Karpas-422 (cell line): ENCODE measurements around the gene PNPLA5. TPM values are rescaled to one million over a fixed set of nuclear protein-coding genes. Genes with fewer than 3 reads are reported as not detected.
"Not testable (repeated sequence)": the region's sequence is repeated elsewhere in the genome, so short reads cannot be mapped to it uniquely, and the experiment has no call there.

Experiments
- DNase-seq: peaks from one replicate; pipeline ENCODE4 v3.0.0-alpha.2; 2015
- H2AFZ ChIP-seq: fragments of 200-600 bp; sonication (generic); 2 replicates; pipeline ENCODE4 v1.6.1; 2014; ENCODE audit warnings: antibody characterized with exemption, low read length, mixed read lengths
- H3K27ac ChIP-seq: fragments of 200-600 bp; sonication (generic); 2 replicates; pipeline ENCODE4 v1.5.1; 2014; ENCODE audit warnings: mild to moderate bottlenecking, low read length, moderate library complexity
- H3K27me3 ChIP-seq: fragments of 200-600 bp; sonication (generic); 2 replicates; pipeline ENCODE4 v1.6.1; 2014; ENCODE audit warnings: low read length, mixed read lengths
- H3K36me3 ChIP-seq: fragments of 200-600 bp; sonication (generic); 2 replicates; pipeline ENCODE4 v1.6.1; 2014; ENCODE audit warnings: low read length, mixed read lengths; ENCODE audit not compliant: insufficient read depth
- H3K4me1 ChIP-seq: fragments of 200-600 bp; sonication (generic); 2 replicates; pipeline ENCODE4 v1.6.1; 2014; ENCODE audit warnings: mild to moderate bottlenecking, low read length, mixed read lengths
- H3K4me2 ChIP-seq: fragments of 200-600 bp; sonication (generic); 2 replicates; pipeline ENCODE4 v1.6.1; 2014; ENCODE audit warnings: low read length, low read depth, mild to moderate bottlenecking; ENCODE audit not compliant: poor library complexity, severe bottlenecking
- H3K4me3 ChIP-seq: fragments of 200-600 bp; sonication (generic); 2 replicates; pipeline ENCODE4 v1.5.1; 2014; ENCODE audit warnings: mild to moderate bottlenecking, antibody characterized with exemption, low read length, mixed read lengths
- H3K79me2 ChIP-seq: fragments of 200-600 bp; sonication (generic); 2 replicates; pipeline ENCODE4 v1.6.1; 2014; ENCODE audit warnings: mild to moderate bottlenecking, low read length, mixed read lengths
- H3K9ac ChIP-seq: fragments of 200-600 bp; sonication (generic); 2 replicates; pipeline ENCODE4 v1.6.0; 2014; ENCODE audit warnings: low read length
- H3K9me2 ChIP-seq: fragments of 200-600 bp; sonication (generic), shearing (Covaris generic); replicated peaks from 2 replicates; pipeline ENCODE4 v1.6.0; 2014; ENCODE audit warnings: mild to moderate bottlenecking, low read length, moderate library complexity; ENCODE audit not compliant: insufficient read depth
- H3K9me3 ChIP-seq: fragments of 300-700, 200-600 bp; sonication (generic); 2 replicates; pipeline ENCODE4 v1.6.1; 2014; ENCODE audit warnings: low read length, mixed read lengths
- H4K20me1 ChIP-seq: fragments of 200-600 bp; sonication (generic); 2 replicates; pipeline ENCODE4 v1.6.1; 2014; ENCODE audit warnings: mild to moderate bottlenecking, antibody characterized with exemption, low read length, low read depth; ENCODE audit not compliant: insufficient read depth
- total RNA-seq: library from RNA; depleted of rRNA; stranded (reverse); fragments of >200 nt; shearing (Covaris generic); gene quantifications from 2 replicates; pipeline ENCODE4 v1.2.3, GENCODE V29; 2014; ENCODE audit warnings: low replicate concordance

The PNPLA5 gene
- total RNA-seq, 1 experiment from 2014 or later: not detected

DNA sequence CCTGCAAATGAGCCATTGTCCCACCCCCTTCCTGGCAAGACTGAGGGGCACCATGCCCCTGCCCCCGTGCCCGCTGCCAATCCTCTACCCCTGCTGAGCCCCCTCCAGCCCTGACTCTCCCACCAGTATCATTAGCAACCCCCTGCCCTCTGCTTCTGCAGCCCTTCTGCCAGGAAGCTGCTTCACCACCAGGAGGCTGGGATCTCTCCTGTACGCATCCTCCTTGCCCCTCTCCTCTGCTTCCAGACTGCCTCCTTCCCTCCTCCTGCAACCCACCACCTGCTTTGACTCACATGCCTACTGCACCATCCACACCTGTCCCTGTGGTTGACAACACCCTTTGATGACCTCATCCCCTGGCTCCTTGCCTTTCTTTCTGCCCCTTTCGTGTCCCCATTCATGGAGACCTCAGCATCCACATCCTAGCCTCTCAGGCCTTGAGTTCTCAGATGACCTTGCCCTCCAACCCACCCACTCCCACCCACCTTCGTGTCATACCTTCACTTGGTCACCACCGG lies 18.4 kb upstream of the PNPLA5 start:
- Histone ChIP-seq H3K27ac (no peak overlapping the region), H3K79me2 (no peaks in the 10 kb centered on the region), H4K20me1 (no peaks in the 10 kb centered on the region), H3K4me3 (no peak overlapping the region), H2AFZ (no peak overlapping the region), H3K4me2 (no peak overlapping the region), H3K9me3 (no peaks in the 10 kb centered on the region), H3K4me1 (no peaks in the 10 kb centered on the region), H3K9me2 (no peaks in the 10 kb centered on the region), H3K27me3 (no peaks in the 10 kb centered on the region), H3K9ac (no peak overlapping the region), H3K36me3 (no peaks in the 10 kb centered on the region)
- no peak for DNase-seq

DNA sequence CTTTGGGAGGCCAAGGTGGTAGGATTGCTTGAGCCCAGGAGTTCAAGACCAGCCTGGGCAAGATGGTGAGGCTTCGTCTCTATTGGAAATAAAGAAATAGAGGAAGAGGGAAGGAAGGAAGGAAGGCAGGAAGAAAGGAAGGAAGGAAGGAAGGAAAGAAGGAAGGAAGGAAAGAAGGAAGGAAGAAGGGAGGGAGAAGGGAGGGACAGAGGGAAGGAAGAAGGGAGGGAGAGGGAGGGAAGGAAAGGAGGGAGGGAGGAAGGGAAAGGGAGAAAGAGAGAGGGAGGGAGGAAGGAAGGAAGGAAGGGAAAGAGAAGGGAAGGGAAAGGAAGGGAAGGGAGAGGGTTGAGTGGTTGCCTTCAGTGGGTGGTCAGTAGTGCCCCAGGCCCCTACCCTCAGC lies 17.9 kb upstream of the PNPLA5 start:
- no peak overlapping the region for H3K27ac ChIP-seq

DNA sequence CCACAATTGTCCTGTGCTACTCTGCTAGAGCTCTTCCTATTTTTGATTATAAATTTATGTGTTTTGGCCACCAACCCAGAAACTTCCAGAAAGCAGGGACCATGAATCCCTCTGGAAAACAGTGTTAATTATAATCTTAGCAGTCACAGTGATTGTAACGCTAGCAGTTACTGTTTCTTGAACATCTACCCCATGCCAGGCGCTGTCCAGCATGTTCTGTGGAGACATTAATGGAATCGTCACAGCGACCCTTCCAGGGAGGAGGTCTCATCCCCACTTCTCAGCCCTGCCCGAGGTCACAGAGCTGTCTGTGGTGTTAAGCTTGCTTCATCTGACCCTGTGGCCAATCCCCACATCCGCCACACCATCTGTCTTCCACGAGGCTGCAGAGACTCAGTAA lies 13.9 kb upstream of the PNPLA5 start:
- Histone ChIP-seq H3K4me1 (no peaks in the 10 kb centered on the region), H3K27me3 (no peaks in the 10 kb centered on the region), H3K9me2 (no peaks in the 10 kb centered on the region), H3K36me3 (no peaks in the 10 kb centered on the region), H3K27ac (no peak overlapping the region), H3K79me2 (no peaks in the 10 kb centered on the region), H3K9me3 (no peaks in the 10 kb centered on the region), H3K9ac (no peak overlapping the region), H4K20me1 (no peaks in the 10 kb centered on the region), H3K4me3 (no peak overlapping the region), H3K4me2 (no peak overlapping the region), H2AFZ (no peak overlapping the region)
- DNase-seq: no peak

More for the DNA sequence above, 17.9 kb upstream of the PNPLA5 start:
- Histone ChIP-seq H3K27me3 (no peaks in the 10 kb centered on the region), H3K9me2 (no peaks in the 10 kb centered on the region), H3K79me2 (no peaks in the 10 kb centered on the region), H3K36me3 (no peaks in the 10 kb centered on the region), H3K4me3 (no peak overlapping the region), H3K9me3 (no peaks in the 10 kb centered on the region), H3K9ac (no peak overlapping the region), H4K20me1 (no peaks in the 10 kb centered on the region), H3K4me1 (no peaks in the 10 kb centered on the region), H2AFZ (no peak overlapping the region), H3K4me2 (no peak overlapping the region)
- DNase-seq: no peak

DNA sequence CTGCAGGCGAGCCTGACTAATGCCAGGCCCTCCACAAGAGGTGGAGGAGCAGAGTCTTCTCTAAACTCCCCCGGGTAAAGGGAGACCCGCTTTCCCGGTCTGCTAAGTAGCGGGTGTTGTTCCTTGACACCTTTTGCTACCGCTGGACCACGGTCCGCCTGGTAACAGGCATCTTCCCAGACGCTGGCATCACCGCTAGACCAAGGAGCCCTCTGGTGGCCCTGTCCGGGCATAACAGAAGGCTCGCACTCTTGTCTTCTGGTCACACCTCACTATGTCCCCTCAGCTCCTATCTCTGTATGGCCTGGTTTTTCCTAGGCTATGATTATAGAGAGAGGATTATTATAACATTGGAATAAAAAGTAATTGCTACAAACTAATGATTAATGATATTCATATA lies 12.6 kb upstream of the PNPLA5 start:
- H3K27ac ChIP-seq, H4K20me1 ChIP-seq, H3K9ac ChIP-seq, H3K27me3 ChIP-seq, H3K4me3 ChIP-seq, H3K79me2 ChIP-seq, H2AFZ ChIP-seq, H3K9me2 ChIP-seq, H3K4me1 ChIP-seq, H3K4me2 ChIP-seq, DNase-seq, H3K9me3 ChIP-seq, H3K36me3 ChIP-seq: not testable (repeated sequence)

GRCh38 chr22:43903033-43903432 lies 11.2 kb upstream of the PNPLA5 start:
- not testable (repeated sequence) for H3K27me3 ChIP-seq

DNA sequence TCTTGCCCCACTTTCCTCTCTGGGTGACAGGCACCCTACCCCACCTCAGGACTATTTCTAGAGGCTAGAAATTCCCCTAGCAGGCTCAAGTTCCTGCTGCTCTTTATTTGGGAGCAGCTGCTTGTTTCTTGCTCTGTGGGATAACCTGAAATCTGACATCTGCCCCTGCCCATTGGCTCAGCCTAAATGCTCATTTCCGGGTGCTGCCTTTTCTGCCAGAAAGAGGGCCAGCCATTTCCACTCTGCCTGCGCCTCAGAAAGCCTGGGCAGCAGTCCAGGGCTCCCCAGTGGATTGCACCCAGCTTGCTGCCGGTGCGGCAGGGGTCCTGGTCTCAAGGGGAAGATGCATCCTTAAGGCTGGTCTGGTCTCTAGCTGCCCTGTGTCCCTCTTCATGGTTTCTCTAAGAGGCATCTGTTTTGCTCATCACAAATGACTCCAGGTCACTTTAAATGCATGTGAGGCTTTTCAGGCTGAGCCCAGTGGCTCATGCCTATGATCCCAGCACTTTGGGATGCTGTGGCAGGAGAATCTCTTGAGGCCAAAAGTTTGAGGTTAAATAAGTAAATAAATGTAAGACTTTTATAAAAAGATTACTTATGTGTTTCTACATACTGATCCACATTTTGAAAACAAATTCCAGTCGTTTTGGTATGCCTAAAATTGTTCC lies 10.3 kb upstream of the PNPLA5 start:
- Histone ChIP-seq H3K4me2 (no peak overlapping the region), H3K79me2 (no peaks in the 10 kb centered on the region), H3K27ac (no peak overlapping the region), H3K4me3 (no peak overlapping the region), H3K36me3 (no peaks in the 10 kb centered on the region), H3K27me3 (no peaks in the 10 kb centered on the region), H4K20me1 (no peaks in the 10 kb centered on the region), H3K9ac (no peak overlapping the region), H2AFZ (no peak overlapping the region), H3K4me1 (no peaks in the 10 kb centered on the region), H3K9me3 (no peaks in the 10 kb centered on the region), H3K9me2 (no peaks in the 10 kb centered on the region)
- DNase-seq: no peak

More at GRCh38 chr22:43903033-43903432, 11.2 kb upstream of the PNPLA5 start:
- H3K4me2 ChIP-seq, H3K9me2 ChIP-seq, H4K20me1 ChIP-seq, H3K9ac ChIP-seq, H2AFZ ChIP-seq, H3K79me2 ChIP-seq, H3K27ac ChIP-seq, H3K36me3 ChIP-seq, H3K4me1 ChIP-seq, H3K4me3 ChIP-seq, DNase-seq, H3K9me3 ChIP-seq: not testable (repeated sequence)

DNA sequence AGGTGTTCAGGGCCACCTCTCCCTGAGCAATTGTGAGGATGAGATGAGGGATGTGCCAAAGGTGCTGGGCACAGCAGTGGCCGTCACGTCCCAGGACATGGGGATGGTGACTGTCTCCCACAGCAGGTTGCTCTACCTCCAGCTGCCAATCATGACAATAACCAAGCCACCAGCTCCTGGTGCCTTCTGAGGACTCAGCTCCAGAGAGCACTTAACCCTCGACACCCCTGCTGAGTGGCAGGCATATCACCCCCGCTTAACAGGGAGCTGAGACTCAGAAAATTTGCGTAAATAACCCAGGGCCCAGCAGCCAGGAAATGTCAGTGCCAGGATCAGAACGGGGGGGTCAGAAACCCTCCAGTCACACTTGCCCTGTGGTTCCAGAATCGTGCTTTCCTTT lies 8.4 kb upstream of the PNPLA5 start:
- Histone ChIP-seq H3K79me2 (no peaks in the 10 kb centered on the region), H4K20me1 (no peaks in the 10 kb centered on the region), H3K4me1 (no peaks in the 10 kb centered on the region), H3K27ac (no peak overlapping the region), H3K9me3 (no peaks in the 10 kb centered on the region), H3K36me3 (no peaks in the 10 kb centered on the region), H3K4me2 (no peak overlapping the region), H2AFZ (no peak overlapping the region), H3K4me3 (no peak overlapping the region), H3K9me2 (no peaks in the 10 kb centered on the region), H3K27me3 (no peaks in the 10 kb centered on the region), H3K9ac (no peak overlapping the region)
- DNase-seq: no peak

DNA sequence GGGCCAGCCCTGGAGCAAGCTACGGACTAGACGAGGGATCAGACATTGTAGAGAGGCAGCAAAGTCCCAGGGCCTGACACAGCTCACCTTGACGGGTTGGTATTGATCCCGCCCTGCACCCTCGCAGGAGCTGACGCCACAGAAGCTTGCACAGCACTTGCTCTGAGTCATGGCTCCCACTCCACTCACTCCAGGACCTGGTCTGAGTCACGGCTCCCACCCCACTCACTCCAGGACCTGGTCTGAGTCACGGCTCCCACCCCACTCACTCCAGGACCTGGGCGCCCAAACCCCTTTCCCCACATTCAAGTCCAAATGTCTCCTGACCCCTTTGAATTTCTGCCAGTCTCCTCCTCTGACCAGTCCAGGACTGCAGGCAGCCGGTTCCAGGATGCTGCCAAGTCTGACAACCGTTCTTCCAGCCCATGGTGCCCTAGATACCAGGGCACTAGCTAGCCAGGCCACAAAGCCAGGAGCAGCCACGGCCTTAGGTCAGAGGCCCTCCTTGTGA lies 6.0 kb upstream of the PNPLA5 start:
- Histone ChIP-seq H2AFZ (no peak overlapping the region), H3K4me1 (no peaks in the 10 kb centered on the region), H3K27me3 (no peaks in the 10 kb centered on the region), H3K9ac (no peak overlapping the region), H3K27ac (no peak overlapping the region), H3K9me3 (no peaks in the 10 kb centered on the region), H3K79me2 (no peaks in the 10 kb centered on the region), H3K9me2 (no peaks in the 10 kb centered on the region), H4K20me1 (no peaks in the 10 kb centered on the region), H3K4me2 (no peak overlapping the region), H3K36me3 (no peaks in the 10 kb centered on the region), H3K4me3 (no peak overlapping the region)
- DNase-seq: no peak
